Peyer's patch (tissue), 4 donors: ENCODE measurements around the gene STPG3. TPM values are rescaled to one million over a fixed set of nuclear protein-coding genes. Genes with fewer than 3 reads are reported as not detected.
"Not testable (repeated sequence)": the region's sequence is repeated elsewhere in the genome, so short reads cannot be mapped to it uniquely, and the experiment has no call there.

Experiments used
- DNase-seq, 3 donors: peaks; one replicate each; pipeline ENCODE4 v3.0.0-alpha.2; 2017 to 2019
- H3K27ac ChIP-seq, 4 donors: fragments of 200-600 bp; sonication (generic); one replicate each; pipeline ENCODE4 v1.5.1; 2016 to 2019
- H3K27me3 ChIP-seq, 2 donors: fragments of 200-600 bp; sonication (generic); one replicate each; pipeline ENCODE4 v1.5.1; 2019
- H3K36me3 ChIP-seq, 3 donors: fragments of 200-600 bp; sonication (generic); one replicate each; pipeline ENCODE4 v1.5.1; 2016 to 2019
- H3K4me1 ChIP-seq, 4 donors: fragments of 200-600 bp; sonication (generic); one replicate each; pipeline ENCODE4 v1.5.1; 2016 to 2019
- H3K4me3 ChIP-seq, 4 donors: fragments of 200-600 bp; sonication (generic); 1 replicate in 3 of 4; 2 replicates in 1 of 4; pipeline ENCODE4 v1.5.1; 2016 to 2019; ENCODE audit warnings: mild to moderate bottlenecking in 1 of 4
- H3K9me3 ChIP-seq, 4 donors: fragments of 200-600 bp; sonication (generic); one replicate each; pipeline ENCODE4 v1.5.1; 2016 to 2019; ENCODE audit warnings: mild to moderate bottlenecking in 1 of 4
- POLR2A ChIP-seq, 2 donors: fragments of 450-650 bp; IDR thresholded peaks; one replicate each; pipeline ENCODE4 v1.5.1; 2017; ENCODE audit warnings: antibody characterized with exemption in 2 of 2, mild to moderate bottlenecking in 2 of 2, moderate library complexity in 2 of 2
- total RNA-seq, 4 donors: library from RNA; depleted of rRNA; stranded (reverse); fragments of >200 nt; gene quantifications; one replicate each; pipeline ENCODE4 v1.1.0, GENCODE V29; 2016
- TF ChIP-seq, protein P1 (sequence below), 6 experiments: fragments of 450-650 bp in 4 of 6; fragments of 200-600 bp in 2 of 6; sonication (generic) in 1 of 6; IDR thresholded peaks; one replicate each; pipeline ENCODE4 v1.5.1; 2017 to 2019; ENCODE audit warnings: antibody characterized with exemption in 6 of 6, mild to moderate bottlenecking in 3 of 6, moderate library complexity in 1 of 6

Gene STPG3
- total RNA-seq, 4 donors from 2014 or later: not detected

DNA sequence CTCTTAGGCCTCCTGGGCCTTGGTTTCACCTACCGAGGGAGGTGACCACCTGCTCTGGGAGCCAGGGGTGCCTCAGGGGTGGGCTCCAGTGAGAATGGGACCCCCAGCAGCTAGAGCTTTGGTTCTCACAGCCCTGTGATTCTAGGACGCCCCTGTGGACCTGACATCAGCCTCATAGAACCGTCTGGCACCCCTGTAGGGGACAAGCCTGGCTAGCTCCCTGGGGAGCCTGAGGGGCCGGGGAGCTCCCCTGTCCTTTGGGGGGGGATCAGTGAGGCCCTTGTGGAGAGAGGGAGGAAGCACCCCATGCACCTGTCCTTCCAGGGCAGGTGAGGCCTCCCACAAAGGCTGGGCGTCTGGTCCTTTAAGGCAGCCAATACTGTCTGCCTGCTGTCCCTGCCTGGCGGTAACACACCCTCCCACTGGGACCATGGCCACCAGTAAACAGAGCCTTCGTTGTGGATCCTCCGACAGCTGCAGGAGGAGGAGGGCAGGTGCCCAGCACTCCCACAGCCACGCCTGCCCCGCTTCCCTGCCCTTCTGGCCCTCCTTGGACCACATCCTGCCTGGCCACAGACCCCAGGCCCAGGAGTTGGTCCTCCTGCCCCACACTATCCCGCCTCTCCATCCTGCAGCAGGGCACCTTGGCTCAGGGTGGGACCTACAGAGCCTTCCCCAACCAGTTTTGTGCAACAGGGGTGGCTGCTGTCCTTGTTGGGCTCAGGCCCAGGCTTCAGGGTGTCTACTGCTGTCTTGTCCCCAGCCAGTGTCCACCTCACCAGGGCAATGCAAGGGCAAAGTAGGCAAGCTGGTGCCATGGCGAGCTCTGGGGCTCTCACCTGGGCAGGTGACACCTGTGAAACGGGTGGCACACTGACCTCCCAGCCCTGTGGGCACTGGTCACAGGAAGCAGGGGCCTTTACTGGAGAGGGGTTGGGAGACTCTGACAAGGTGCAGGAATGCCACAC is 13.0 kb upstream of the STPG3 start:
- peaks cover 8 to 61% (median 24%) of the 10 kb centered on the region in 4 donors for H3K4me1 ChIP-seq
- H3K36me3 ChIP-seq: peaks cover 0 to 12% (median 0%) of the 10 kb centered on the region in 3 donors
- TF ChIP-seq POLR2A (IDR thresholded peaks at IDR 0.05): peak in 1 of 2 donors; percentile 51
- TF ChIP-seq, protein P1, sequence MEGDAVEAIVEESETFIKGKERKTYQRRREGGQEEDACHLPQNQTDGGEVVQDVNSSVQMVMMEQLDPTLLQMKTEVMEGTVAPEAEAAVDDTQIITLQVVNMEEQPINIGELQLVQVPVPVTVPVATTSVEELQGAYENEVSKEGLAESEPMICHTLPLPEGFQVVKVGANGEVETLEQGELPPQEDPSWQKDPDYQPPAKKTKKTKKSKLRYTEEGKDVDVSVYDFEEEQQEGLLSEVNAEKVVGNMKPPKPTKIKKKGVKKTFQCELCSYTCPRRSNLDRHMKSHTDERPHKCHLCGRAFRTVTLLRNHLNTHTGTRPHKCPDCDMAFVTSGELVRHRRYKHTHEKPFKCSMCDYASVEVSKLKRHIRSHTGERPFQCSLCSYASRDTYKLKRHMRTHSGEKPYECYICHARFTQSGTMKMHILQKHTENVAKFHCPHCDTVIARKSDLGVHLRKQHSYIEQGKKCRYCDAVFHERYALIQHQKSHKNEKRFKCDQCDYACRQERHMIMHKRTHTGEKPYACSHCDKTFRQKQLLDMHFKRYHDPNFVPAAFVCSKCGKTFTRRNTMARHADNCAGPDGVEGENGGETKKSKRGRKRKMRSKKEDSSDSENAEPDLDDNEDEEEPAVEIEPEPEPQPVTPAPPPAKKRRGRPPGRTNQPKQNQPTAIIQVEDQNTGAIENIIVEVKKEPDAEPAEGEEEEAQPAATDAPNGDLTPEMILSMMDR (IDR thresholded peaks at IDR 0.05): no peak
- H3K27me3 ChIP-seq: peaks cover 0 to 3% of the 10 kb centered on the region in 2 donors
- peaks cover 0 to 1% (median 0%) of the 10 kb centered on the region in 4 donors for H3K9me3 ChIP-seq
- peak in 1 of 3 donors; percentile 83 for DNase-seq
- H3K27ac ChIP-seq: peak overlapping the region in 3 of 4 donors; percentile 18 to 77 (median 65)
- no peak overlapping the region for H3K4me3 ChIP-seq

DNA sequence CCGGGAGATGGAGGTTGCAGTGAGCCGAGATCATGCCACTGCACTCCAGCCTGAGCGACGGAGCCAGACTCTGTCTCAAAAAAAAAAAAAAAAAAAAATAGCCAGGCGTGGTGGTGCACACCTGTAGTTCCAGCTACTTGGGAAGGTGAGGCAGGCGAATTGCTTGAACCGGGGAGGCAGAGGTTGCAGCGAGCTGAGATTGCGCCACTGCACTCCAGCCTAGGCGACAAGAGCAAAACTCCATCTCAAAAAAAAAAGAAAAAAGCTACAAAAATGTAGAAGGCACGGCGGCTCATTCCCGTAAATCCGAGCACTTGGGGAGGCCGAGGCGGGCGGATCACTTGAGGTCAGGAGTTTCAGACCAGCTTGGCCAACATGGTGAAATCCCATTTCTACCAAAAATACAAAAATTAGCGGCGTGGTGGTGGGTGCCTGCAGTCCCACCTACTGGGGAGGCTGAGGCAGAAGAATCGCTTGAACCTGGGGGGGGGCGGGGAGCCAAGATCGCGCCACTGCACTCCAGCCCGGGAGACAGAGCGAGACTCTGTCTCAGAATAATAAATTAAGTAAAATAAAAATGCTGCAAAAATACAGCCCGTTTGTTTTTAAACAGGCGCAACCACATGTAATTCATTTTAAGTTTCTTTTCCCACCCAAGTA is 11.4 kb upstream of the STPG3 start:
- DNase-seq: not testable (repeated sequence)

GRCh38 chr9:137240318-137240840 is 10.7 kb upstream of the STPG3 start:
- Histone ChIP-seq H3K27ac (peak overlapping the region; percentile 87 to 100 (median 100)), H3K4me3 (peak overlapping the region; percentile 58 to 80 (median 74)), H3K36me3 (peaks cover 0 to 19% (median 0%) of the 10 kb centered on the region in 3 donors), H3K9me3 (no peaks in the 10 kb centered on the region), H3K27me3 (no peaks in the 10 kb centered on the region), H3K4me1 (peaks cover 8 to 67% (median 17%) of the 10 kb centered on the region in 4 donors)
- DNase-seq: peak; percentile 63 to 88 (median 83)
- TF ChIP-seq, protein P1 (IDR thresholded peaks at IDR 0.05): peak in 1 of 6 experiments; percentile 16
- TF ChIP-seq POLR2A (IDR thresholded peaks at IDR 0.05): peak; percentile 40 to 52

More for the DNA sequence above, 11.4 kb upstream of the STPG3 start:
- H3K36me3 ChIP-seq: peaks cover 0 to 19% (median 0%) of the 10 kb centered on the region in 3 donors
- H3K9me3 ChIP-seq, H3K27me3 ChIP-seq: not testable (repeated sequence)
- peaks cover 8 to 67% (median 20%) of the 10 kb centered on the region in 4 donors for H3K4me1 ChIP-seq
- peak overlapping the region; percentile 87 to 100 (median 100) for H3K27ac ChIP-seq
- peak overlapping the region; percentile 58 to 80 (median 74) for H3K4me3 ChIP-seq

DNA sequence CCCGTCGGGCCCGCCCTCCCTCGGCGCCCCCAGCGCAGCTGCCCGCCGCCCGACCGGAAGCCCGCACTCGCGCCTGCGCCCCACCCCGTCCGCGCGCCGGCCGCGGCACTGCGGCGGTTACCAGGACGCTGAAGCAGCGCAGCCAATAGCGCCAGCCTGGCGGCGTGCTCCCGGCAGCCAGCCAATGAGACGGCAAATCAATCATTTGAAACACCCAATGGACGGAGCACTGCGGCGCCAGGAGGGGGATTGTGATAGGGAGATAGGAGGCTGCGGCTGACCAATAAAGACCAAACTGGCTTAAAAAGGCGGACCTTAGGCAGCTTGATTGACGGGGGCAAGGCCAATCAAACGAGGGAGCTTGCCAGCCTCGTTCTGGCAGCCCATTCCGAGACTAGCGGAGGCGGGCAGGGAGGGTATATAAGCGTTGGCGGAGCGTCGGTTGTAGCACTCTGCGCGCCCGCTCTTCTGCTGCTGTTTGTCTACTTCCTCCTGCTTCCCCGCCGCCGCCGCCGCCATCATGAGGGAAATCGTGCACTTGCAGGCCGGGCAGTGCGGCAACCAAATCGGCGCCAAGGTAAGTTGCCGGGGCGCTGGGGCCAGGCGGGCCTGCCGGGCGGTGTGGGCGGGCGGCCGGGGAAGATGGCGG is 10.1 kb upstream of the STPG3 start, which contains the start of gene TUBB4B:
TUBB4B (plus strand) TSS at position 447 of the 649 bp plus-strand sequence; CDS start at position 521, 74 bp downstream.
- H3K27ac ChIP-seq: peak within 1 kb of the TSS; percentile 95 to 100 (median 100)
- H3K9me3 ChIP-seq: no peaks in the 10 kb centered on the region
- peak within 1 kb of the TSS; percentile 80 to 99 (median 86) for H3K4me3 ChIP-seq
- peak; percentile 98 to 99 (median 98) for DNase-seq
- peaks cover 0 to 19% (median 0%) of the 10 kb centered on the region in 3 donors for H3K36me3 ChIP-seq
- H3K4me1 ChIP-seq: peaks cover 8 to 61% (median 12%) of the 10 kb centered on the region in 4 donors
- H3K27me3 ChIP-seq: no peaks in the 10 kb centered on the region
- TF ChIP-seq, protein P1 (IDR thresholded peaks at IDR 0.05): peak in 3 of 6 experiments; percentile 8 to 20 (median 15)
- peak; percentile 100 for TF ChIP-seq POLR2A (IDR thresholded peaks at IDR 0.05)

DNA sequence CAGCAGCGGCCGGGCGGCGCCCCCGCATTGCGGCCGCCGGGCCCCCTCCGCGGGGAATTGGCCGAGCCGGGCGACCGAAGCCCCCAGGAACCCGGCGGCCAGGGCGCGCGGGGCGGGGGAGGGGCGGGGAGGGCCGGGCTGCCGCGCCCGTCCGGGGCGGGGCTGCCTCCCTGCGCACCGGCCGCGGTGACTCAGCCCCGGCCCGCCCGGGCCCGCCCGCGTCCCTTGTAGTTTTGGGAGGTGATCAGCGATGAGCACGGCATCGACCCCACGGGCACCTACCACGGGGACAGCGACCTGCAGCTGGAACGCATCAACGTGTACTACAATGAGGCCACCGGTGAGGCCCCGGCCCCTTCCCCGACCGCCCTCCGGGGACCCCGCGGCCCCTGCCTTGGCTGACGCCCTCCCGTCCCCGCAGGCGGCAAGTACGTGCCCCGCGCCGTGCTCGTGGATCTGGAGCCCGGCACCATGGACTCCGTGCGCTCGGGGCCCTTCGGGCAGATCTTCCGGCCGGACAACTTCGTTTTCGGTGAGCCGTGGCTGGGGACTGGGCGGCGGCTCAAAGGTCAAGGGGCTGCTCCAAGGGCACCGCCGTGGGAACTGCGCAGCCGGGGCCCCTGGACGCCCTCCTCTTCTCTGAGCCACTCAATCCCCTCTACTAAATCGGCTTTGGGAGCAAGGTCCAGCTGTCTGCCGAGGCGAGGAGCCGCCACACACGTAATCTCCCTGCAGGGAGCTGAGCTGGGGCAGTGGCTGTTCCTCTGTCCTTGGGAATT is 9.4 kb upstream of the STPG3 start:
- Histone ChIP-seq H3K27ac (peak overlapping the region; percentile 93 to 100 (median 97)), H3K27me3 (no peaks in the 10 kb centered on the region), H3K4me3 (peak overlapping the region; percentile 70 to 99 (median 86)), H3K36me3 (peaks cover 0 to 19% (median 0%) of the 10 kb centered on the region in 3 donors), H3K9me3 (no peaks in the 10 kb centered on the region), H3K4me1 (peaks cover 5 to 54% (median 7%) of the 10 kb centered on the region in 4 donors)
- peak; percentile 39 to 86 (median 83) for DNase-seq
- peak; percentile 12 to 20 for TF ChIP-seq POLR2A (IDR thresholded peaks at IDR 0.05)
- TF ChIP-seq, protein P1 (IDR thresholded peaks at IDR 0.05): peak in 1 of 6 experiments; percentile 1
